Ovary (tissue), 9 donors: ENCODE measurements around the gene FBXO46. TPM values are rescaled to one million over a fixed set of nuclear protein-coding genes. Genes with fewer than 3 reads are reported as not detected.

ENCODE experiments used
- DNase-seq, 5 donors: peaks; one replicate each; pipeline ENCODE4 v3.0.0-alpha.2; 2019 to 2020
- H3K27ac ChIP-seq, 2 donors: fragments of 200-600 bp; one replicate each; pipeline versions ENCODE4 v1.5.1 to v1.8.0; 2019 to 2022
- H3K27me3 ChIP-seq: fragments of 200-600 bp; one replicate; pipeline ENCODE4 v1.8.0; 2022
- H3K36me3 ChIP-seq: fragments of 200-600 bp; sonication (generic); one replicate; pipeline ENCODE4 v1.5.1; 2019
- H3K4me1 ChIP-seq: one replicate; pipeline ENCODE4 v1.8.1; 2013; ENCODE audit warnings: mild to moderate bottlenecking, moderate library complexity; ENCODE audit not compliant: insufficient read depth
- H3K4me3 ChIP-seq: fragments of 200-600 bp; sonication (generic); one replicate; pipeline ENCODE4 v1.5.1; 2017
- H3K9me3 ChIP-seq, 2 donors: fragments of 200-600 bp in 1 of 2; sonication (generic) in 1 of 2; one replicate each; pipeline versions ENCODE4 v1.5.1 to v1.8.1; 2013 to 2019; ENCODE audit warnings: mild to moderate bottlenecking in 1 of 2, moderate library complexity in 1 of 2
- EP300 ChIP-seq: sonication (generic); formaldehyde crosslinking; IDR thresholded peaks from one replicate; pipeline ENCODE4 v1.6.1; 2017; ENCODE audit warnings: antibody characterized with exemption
- POLR2A ChIP-seq: fragments of 450-650 bp; IDR thresholded peaks from one replicate; pipeline ENCODE4 v1.6.1; 2017; ENCODE audit warnings: antibody characterized with exemption, mild to moderate bottlenecking, moderate library complexity
- WGBS, 3 donors: extraction: QIAGEN DNeasy Blood & Tissue Kit in 1 of 3; methylation state at CpG; one replicate each; pipeline versions ENCODE4 v1.1.5 to v1.1.7; 2013 to 2017; 5-methylcytosine and 5-hydroxymethylcytosine counted together
- intact Hi-C, 4 donors: fragments of 100-400 bp; cut with DNase I; formaldehyde crosslinking; loops; one replicate each; pipeline versions ENCODE4 v1.11.0 to v1.15.1; 2022 to 2023
- polyA plus RNA-seq, 2 donors: library from polyadenylated mRNA; stranded (reverse); fragments of 200-250 nt in 1 of 2; fragments of 350-450 nt in 1 of 2; fragmentation: Illumina TruSeq in 1 of 2; extraction: RNeasy Lipid Tissue Mini Kit (QIAGEN cat#74804) in 1 of 2; gene quantifications; one replicate each; pipeline ENCODE4 v1.2.3, GENCODE V29; 2013 to 2014
- total RNA-seq, 7 donors: library from RNA; depleted of rRNA in 2 of 7; stranded (reverse); fragments of >200 nt in 2 of 7; fragmentation: NEBNext Ultra II Directional in 3 of 7; extraction: Animal tissue kit (Norgen Biotek cat#: 25700) in 3 of 7; gene quantifications; one replicate each; pipeline versions ENCODE4 v1.1.0 to v1.2.4, GENCODE V29; 2016 to 2023
- TF ChIP-seq, protein P1 (sequence below), 3 donors: fragments of 450-650 bp in 2 of 3; fragments of 200-600 bp in 1 of 3; IDR thresholded peaks; one replicate each; pipeline versions ENCODE4 v1.5.1 to v1.8.0; 2016 to 2022; ENCODE audit warnings: antibody characterized with exemption in 3 of 3, mild to moderate bottlenecking in 1 of 3
- donor health status: DM: no; HTN: no; CAD: no; lungs with moderate emphysema.
- donor health status: DM: no; HTN: no; CAD: no.
- donor health status: Bipolar disorder and iron deficiency.
- donor health status: DM: yes; HTN: yes; CAD: no.
- donor health status: DM: no; HTN: no; CAD: no.
- donor health status: DM: yes; HTN: yes; CAD: no.

Gene FBXO46
- total and polyA plus RNA-seq, 9 donors = 6.7 to 32.5 (median 18.4) TPM

DNA sequence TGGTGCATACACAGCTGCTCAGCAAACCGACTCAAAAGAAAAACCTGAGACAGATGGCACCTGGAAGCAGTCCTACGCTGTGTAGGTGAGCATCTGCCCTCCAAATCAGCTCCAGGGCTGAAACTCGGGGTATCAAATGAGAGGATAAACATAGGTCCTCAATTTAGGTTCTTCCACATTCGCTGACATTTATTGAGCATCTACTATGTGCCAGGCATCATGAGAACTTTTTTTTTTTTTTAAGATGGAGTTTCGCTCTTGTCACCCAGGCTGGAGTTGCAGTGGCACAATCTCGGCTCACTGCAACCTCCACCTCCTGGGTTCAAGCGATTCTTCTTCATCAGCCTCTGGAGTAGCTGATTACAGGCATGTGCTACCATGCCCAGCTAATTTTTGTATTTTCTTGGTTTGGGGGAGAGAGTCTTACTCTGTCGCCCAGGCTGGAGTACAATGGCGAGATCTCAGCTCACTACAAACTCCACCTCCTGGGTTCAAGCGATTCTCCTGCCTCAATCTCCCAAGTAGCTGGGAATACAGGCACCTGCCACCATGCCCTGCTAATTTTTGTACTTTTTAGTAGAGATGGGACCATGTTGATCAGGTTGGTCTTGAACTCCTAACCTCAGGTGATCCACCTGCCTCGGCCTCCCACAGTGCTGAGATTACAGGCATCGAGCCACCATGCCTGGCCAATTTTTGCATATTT, 24.8 kb downstream of the FBXO46 start:
- Histone ChIP-seq H3K27ac (no peak overlapping the region), H3K9me3 (no peaks in the 10 kb centered on the region), H3K4me1 (no peaks in the 10 kb centered on the region), H3K4me3 (no peak overlapping the region), H3K27me3 (no peaks in the 10 kb centered on the region), H3K36me3 (no peaks in the 10 kb centered on the region)
- intact Hi-C loops = no loop called here
- TF ChIP-seq, protein P1, sequence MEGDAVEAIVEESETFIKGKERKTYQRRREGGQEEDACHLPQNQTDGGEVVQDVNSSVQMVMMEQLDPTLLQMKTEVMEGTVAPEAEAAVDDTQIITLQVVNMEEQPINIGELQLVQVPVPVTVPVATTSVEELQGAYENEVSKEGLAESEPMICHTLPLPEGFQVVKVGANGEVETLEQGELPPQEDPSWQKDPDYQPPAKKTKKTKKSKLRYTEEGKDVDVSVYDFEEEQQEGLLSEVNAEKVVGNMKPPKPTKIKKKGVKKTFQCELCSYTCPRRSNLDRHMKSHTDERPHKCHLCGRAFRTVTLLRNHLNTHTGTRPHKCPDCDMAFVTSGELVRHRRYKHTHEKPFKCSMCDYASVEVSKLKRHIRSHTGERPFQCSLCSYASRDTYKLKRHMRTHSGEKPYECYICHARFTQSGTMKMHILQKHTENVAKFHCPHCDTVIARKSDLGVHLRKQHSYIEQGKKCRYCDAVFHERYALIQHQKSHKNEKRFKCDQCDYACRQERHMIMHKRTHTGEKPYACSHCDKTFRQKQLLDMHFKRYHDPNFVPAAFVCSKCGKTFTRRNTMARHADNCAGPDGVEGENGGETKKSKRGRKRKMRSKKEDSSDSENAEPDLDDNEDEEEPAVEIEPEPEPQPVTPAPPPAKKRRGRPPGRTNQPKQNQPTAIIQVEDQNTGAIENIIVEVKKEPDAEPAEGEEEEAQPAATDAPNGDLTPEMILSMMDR (IDR thresholded peaks at IDR 0.05) = no peak
- no peak for TF ChIP-seq EP300
- no peak for TF ChIP-seq POLR2A
- WGBS, 3 donors = 88 to 92% (median 88%) methylated on average over 12 of the region's 12 CpGs
- DNase-seq = no peak

- Histone ChIP-seq H3K27me3 (no peaks in the 10 kb centered on the region), H3K9me3 (no peaks in the 10 kb centered on the region), H3K27ac (no peak overlapping the region), H3K36me3 (no peaks in the 10 kb centered on the region), H3K4me1 (no peaks in the 10 kb centered on the region), H3K4me3 (no peak overlapping the region)
- DNase-seq = no peak
- WGBS, 3 donors = 88 to 97% (median 94%) methylated on average over 9 of the region's 9 CpGs
- TF ChIP-seq EP300 = no peak
- no peak for TF ChIP-seq POLR2A
- TF ChIP-seq, protein P1 (IDR thresholded peaks at IDR 0.05) = no peak
- intact Hi-C loops = no loop called here
These were observed 25.6 kb downstream of the FBXO46 start for GRCh38 chr19:45705115-45705514.

GRCh38 chr19:45701676-45702075, 29.0 kb downstream of the FBXO46 start:
- intact Hi-C loops = no loop called here
- Histone ChIP-seq H3K4me3 (no peak overlapping the region), H3K36me3 (no peaks in the 10 kb centered on the region), H3K27me3 (no peaks in the 10 kb centered on the region), H3K4me1 (no peaks in the 10 kb centered on the region), H3K27ac (no peak overlapping the region), H3K9me3 (no peaks in the 10 kb centered on the region)
- 68 to 90% (median 76%) methylated on average over 7 of the region's 7 CpGs for WGBS, 3 donors
- DNase-seq = no peak
- no peak for TF ChIP-seq EP300
- TF ChIP-seq, protein P1 (IDR thresholded peaks at IDR 0.05) = no peak
- no peak for TF ChIP-seq POLR2A

GRCh38 chr19:45693106-45693788, 37.4 kb downstream of the FBXO46 start:
- Histone ChIP-seq H3K36me3 (no peaks in the 10 kb centered on the region), H3K4me1 (peaks cover 3% of the 10 kb centered on the region), H3K27ac (peak overlapping the region; percentile 7 to 88), H3K4me3 (peak overlapping the region; percentile 57), H3K27me3 (no peaks in the 10 kb centered on the region), H3K9me3 (no peaks in the 10 kb centered on the region)
- intact Hi-C loops = loop anchor here in 3 of 4 donors (5.0 kb wide), 2 partner anchors 74 to 171 kb away; partner anchors contain the start of gene SIX5 (in 2 of the 3)
- no peak for TF ChIP-seq POLR2A
- TF ChIP-seq, protein P1 (IDR thresholded peaks at IDR 0.05) = peak; percentile 61 to 79 (median 67)
- 0 to 3% (median 2%) methylated on average over 22 of the region's 22 CpGs for WGBS, 3 donors
- DNase-seq = peak; percentile 64 to 84 (median 80)
